Measurements from ENCODE around the gene HOXA5. TPM values are rescaled to one million over a fixed set of nuclear protein-coding genes. Genes with fewer than 3 reads are reported as not detected.
A peak's percentile ranks its signal among the peaks of the same experiment; 100 is the strongest.

HOXA5 gene
- polyA plus RNA-seq (ENCODE audit: insufficient read depth in 1 of 5, insufficient read length in 5 of 5, low replicate concordance in 1 of 5) = 10 to 100 TPM; 77.5 to 95.7 (median 86.2) TPM
- long read RNA-seq, donor 1, transcript HOXA5-201 (2 exons, 1,657 nt) = major isoform, 30 of 54 reads
- long read RNA-seq, donor 1, partial matches to known transcripts = 24 of 54 reads
- long read RNA-seq, donor 1, other reads (novel, unspliced or antisense) = 0 of 54 reads
- long read RNA-seq, donor 2, transcript HOXA5-201 (2 exons, 1,657 nt) = major isoform, 14 of 14 reads
- long read RNA-seq, donor 2, partial matches to known transcripts = 0 of 14 reads
- long read RNA-seq, donor 2, other reads (novel, unspliced or antisense) = 0 of 14 reads
- long read RNA-seq, donor 3, transcript HOXA5-201 (2 exons, 1,657 nt) = major isoform, 22 of 22 reads
- long read RNA-seq, donor 3, partial matches to known transcripts = 0 of 22 reads
- long read RNA-seq, donor 3, other reads (novel, unspliced or antisense) = 0 of 22 reads
- long read RNA-seq, donor 4, transcript HOXA5-201 (2 exons, 1,657 nt) = major isoform, 13 of 26 reads
- long read RNA-seq, donor 4, partial matches to known transcripts = 13 of 26 reads
- long read RNA-seq, donor 4, other reads (novel, unspliced or antisense) = 0 of 26 reads
- long read RNA-seq, donor 5, transcript HOXA5-201 (2 exons, 1,657 nt) = major isoform, 29 of 40 reads
- long read RNA-seq, donor 5, partial matches to known transcripts = 11 of 40 reads
- long read RNA-seq, donor 5, other reads (novel, unspliced or antisense) = 0 of 40 reads
- long read RNA-seq, donor 6, transcript HOXA5-201 (2 exons, 1,657 nt) = major isoform, 42 of 53 reads
- long read RNA-seq, donor 6, partial matches to known transcripts = 10 of 53 reads
- long read RNA-seq, donor 6, other reads (novel, unspliced or antisense) = 0 of 53 reads
- long read RNA-seq, donor 7, transcript HOXA5-201 (2 exons, 1,657 nt) = major isoform, 21 of 21 reads
- long read RNA-seq, donor 7, partial matches to known transcripts = 0 of 21 reads
- long read RNA-seq, donor 7, other reads (novel, unspliced or antisense) = 0 of 21 reads
- long read RNA-seq, donor 8, transcript HOXA5-201 (2 exons, 1,657 nt) = major isoform, 14 of 14 reads
- long read RNA-seq, donor 8, partial matches to known transcripts = 0 of 14 reads
- long read RNA-seq, donor 8, other reads (novel, unspliced or antisense) = 0 of 14 reads

- DNase-seq = peak; percentile 91 to 96
Measured at GRCh38 chr7:27143023-27143949, at the start of gene HOXA5. Gene HOXA5 (minus strand): TSS chr7:27143681. CDS start chr7:27143607, 74 bp downstream.

DNA sequence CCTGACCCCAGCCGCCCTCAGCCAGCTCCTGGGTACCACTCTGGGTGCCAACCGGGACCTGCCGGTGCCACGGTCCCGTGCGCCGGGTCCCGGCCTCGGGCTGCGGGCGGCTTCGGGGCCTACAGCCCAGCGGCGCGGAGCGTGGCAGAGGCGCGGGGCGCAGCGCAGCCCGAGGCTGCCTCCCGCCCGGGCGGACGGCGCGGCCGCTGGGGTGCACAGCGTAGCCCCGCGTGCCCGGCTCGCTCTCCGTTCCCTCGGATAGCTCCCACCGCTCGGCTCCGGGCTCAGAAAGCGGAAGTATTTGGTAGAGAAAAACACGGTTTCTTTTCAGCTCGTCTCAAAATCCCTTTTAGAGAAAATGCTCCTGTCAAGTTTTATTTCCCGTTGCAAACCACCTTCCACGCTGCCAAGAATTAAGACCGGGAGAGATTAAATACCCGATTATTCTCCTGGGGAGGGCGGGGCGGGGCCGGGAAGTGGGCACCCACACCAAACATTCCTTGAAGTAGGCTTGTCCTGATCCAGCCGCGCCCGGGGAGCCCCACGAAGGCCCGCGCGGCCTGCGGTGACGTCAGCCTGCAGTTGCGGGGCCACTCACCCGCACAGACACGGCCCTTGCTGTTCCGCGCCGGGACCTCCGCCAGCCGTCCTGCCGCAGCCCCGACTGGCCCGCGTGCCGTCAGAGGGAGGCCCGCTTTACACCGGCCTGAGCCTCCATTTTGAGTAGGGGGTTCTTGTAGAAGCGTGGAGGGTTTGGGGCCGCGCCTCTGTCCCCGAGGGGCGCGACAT, 49.3 kb upstream of the HOXA5 start:
- DNase-seq = no peak

GRCh38 chr7:27191833-27192545, 48.5 kb upstream of the HOXA5 start:
- no peak for DNase-seq

- no peak for DNase-seq
Measured at GRCh38 chr7:27191161-27191731, 47.8 kb upstream of the HOXA5 start.

- no peak for DNase-seq
Measured at GRCh38 chr7:27189997-27190748, 46.7 kb upstream of the HOXA5 start.

GRCh38 chr7:27189295-27189996, 46.0 kb upstream of the HOXA5 start:
- no peak for DNase-seq

GRCh38 chr7:27188386-27189294, 45.2 kb upstream of the HOXA5 start:
- DNase-seq = no peak

DNA sequence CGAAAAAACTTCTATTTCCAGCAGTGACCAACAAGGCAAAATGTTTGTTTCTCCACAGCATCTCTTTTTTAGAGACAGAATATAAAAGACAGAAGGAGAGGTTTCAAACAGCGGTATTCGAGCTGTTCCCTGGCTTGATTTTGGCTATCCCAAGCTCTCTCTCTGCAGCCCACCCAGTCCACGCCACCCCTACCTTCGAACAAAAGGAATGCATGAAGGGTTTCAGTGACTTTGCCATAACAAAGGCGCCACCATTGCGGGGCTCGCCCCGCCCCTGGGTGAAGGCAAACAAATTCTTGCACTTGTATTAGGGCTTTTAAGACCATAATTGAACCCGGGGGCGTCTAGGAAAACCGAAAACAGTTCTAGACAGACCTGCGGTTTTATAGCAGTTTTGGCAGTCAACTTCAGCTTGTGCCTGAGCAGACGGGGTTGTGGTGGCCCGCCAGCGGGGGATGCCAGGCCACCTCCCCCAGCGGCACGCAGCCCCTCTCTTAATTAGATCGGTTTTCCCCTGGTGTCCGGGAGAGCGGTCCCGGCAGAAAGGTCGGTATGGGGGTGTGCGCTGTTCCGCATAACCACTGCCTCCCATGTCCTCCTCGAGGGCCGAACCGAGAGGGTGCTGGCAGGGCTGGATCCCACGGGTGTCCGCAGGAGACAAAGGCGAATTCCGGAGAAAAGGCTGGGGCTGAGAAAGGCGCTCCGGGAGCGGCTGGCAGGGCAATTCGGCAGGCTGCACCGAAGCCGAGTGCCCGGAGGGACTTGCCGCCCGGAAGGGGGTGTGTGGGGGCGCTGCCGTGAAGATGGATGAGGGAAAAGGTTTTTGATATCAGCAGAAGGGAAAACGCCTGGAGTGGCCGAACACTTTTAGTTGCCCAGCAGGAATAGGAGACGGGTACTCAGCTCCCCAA, 44.2 kb upstream of the HOXA5 start:
- DNase-seq = no peak

DNA sequence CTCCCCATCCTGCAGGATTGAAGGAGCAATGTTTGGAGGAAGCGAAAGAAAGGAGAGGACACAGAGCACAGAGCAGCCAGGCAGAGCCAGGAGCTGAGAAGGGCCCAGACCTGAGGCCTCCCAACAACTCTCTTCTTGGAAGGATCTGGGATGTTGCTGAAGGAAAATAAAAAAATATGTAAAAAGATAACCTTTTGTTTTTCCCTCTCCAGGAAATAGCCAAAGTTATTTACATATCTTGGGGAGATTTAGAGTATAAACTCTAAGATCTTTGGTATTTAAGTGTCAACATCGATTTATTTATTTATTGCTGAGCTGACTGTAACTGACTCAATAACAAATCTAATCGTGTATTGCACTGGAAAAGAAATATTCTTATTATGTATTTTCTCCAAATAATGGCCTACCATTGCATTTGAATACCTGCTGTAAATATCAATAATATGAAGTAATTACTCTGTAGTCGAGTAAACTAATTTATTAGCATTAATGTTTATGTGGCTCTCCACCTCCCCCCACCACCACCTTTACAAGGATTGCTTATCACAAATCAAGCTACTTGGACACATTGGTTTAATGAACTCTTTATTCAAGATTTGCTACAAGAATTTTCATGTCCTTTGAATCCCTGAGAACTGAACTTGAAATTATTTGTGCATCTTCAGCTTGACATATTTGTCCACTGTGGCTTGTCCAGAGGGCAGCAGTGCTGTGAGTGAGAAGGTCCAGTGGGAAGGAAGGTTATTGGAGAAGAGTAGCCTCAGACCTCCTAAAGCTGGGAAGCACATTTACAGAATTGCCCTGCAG, 43.4 kb upstream of the HOXA5 start:
- DNase-seq = no peak

DNA sequence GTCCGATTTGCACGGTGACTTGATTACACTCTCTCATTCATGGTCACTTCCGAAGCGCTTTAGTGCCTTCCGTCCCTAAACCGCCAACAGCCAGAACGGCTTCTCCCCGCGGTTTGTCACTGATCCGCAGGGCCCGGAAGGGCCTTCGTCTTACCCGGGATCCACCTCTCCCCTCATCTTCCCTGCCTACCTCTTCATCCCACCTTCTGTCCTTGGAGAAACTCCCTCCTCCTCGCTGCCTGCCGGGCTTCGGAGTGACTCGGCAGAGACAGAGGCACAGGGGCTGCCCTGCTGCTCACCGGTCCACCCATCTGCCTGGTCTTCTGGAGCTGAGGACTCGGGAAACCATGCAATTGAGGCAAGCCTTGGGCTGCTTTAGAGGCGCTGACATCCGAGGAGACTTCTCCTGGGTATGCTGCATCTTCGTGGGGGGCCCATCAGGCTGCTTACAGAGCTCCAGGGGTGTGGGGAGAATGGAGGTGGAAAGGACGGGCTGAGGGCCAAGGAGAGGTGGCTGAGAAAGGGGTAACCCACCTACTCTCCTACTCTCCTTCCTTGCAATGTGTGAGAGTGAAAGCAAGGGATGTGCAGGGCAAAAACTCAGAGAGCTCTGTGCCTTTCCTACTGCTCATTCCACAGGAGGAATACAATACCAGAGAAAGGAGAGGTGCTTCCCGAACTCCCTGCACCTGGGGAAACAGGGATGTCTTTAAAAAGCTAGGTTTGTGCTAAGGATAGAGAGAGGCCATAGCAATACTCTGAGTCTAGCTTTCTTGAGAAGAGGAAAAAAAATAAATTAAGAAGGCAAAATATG, 42.6 kb upstream of the HOXA5 start:
- DNase-seq = no peak

DNA sequence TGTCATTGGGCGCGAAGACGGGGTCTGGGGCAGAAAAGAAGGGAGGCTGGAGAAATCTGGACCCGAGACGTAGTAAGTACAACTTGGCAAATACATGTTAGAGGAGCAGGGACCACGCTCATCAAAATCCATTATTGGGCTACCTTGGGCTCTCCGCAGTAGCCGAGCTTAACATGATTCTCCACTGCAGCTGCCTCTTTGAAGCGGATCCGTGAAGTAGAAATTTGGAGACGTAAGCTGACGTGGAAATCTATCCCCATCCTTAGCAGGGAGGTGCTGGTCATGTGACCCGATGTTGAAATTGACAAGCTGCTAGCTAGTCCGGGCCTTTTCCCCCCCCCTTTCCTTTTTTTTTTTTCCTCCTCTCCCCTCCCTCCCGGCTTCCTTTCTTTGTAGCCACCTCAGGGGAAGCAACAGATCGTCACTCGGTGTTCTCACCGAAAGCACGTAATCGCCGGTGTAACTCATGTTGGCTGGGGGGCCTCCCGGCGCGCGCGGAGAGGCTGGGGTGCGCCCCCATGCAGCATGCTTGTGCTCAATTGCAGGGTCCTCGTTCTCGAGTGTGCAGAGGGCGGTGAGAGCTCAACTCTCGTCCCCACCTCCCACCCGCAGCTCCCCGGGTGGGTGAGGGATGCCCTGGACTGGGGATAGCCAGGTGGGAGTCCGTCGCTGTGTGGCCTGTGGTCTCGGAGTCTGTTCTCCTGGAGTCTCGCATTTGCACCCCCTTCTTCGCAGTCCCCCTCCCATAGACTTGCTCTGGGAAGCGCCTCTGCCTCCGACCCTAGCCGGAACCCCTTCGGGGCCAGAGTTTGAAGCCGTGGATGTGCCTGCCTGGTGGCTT, 41.8 kb upstream of the HOXA5 start, which contains the start of gene HOXA11:
TSS of gene HOXA11 (minus strand) at position 220 of the 841 bp plus-strand sequence. CDS start at position 132, 88 bp downstream.
- no peak for DNase-seq

DNA sequence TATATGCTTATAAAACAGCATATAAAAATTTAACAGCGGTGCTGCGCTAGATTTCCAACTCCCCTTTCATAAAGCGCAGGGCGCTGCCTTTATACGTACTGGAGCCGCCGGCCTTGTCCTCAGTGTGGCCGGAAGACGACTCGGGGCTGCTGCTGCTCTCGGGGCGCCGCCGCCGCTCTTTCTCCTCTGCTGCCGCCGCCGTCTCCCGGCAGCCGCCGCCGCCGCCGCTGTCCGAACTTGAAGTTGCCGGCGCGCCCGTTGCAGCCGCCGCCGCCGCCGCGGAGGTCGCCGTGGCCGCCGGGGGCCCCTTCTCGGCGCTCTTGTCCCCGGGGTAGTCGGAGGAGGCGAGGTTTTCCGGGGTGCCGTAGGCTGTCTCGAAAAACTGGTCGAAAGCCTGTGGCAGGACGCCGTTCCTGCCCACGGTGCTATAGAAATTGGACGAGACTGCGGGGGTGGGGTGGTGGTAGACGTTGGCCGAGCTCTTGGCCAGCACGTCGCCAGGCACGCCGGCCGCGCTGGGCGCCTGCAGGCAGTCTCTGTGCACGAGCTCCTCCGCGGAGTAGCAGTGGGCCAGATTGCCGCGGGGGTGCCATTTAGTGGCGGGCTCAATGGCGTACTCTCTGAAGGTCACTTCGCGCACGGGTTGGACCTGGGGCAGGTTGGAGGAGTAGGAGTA, 41.0 kb upstream of the HOXA5 start:
- no peak for DNase-seq
